Caco-2 (cell line): ENCODE data around the gene TMTC2. TPM values are rescaled to one million over a fixed set of nuclear protein-coding genes. Genes with fewer than 3 reads are reported as not detected.
"Not testable (repeated sequence)": the region's sequence is repeated elsewhere in the genome, so short reads cannot be mapped to it uniquely, and the experiment has no call there.

Experiments
- BruUV-seq: library from RNA; stranded (reverse); fragments of 400-500 nt; replicated peaks from 2 replicates; lab custom pipeline; 2021; lab: Mats Ljungman, UMichigan
- CTCF ChIA-PET: fragments of 300-600 bp; sonication (Branson Sonifier 250); formaldehyde crosslinking; loops from one replicate; lab custom pipeline; 2022; ENCODE audit warnings: antibody characterized with exemption; lab: Charles Lee
- POLR2A ChIA-PET: fragments of 300-600 bp; sonication (Branson Sonifier 250); formaldehyde crosslinking; loops from one replicate; lab custom pipeline; 2022; ENCODE audit warnings: antibody characterized with exemption; lab: Charles Lee
- DNase-seq, 2 experiments: peaks; one replicate each; pipeline versions ENCODE4 v3.0.0 to v3.0.0-alpha.2; 2020 to 2022
- H3K27me3 ChIP-seq: replicated peaks from 2 replicates; pipeline ENCODE4 v1.6.0; 2011; ENCODE audit warnings: low read length; ENCODE audit not compliant: control insufficient read depth, insufficient read depth
- H3K36me3 ChIP-seq: 2 replicates; pipeline ENCODE4 v1.5.1; 2011; ENCODE audit warnings: low read length; ENCODE audit not compliant: control insufficient read depth, insufficient read depth
- H3K4me1 ChIP-seq: fragments of 250-450 bp; sonication (Bioruptor Pico); 2 replicates; pipeline ENCODE4 v1.5.1; 2020; ENCODE audit warnings: mild to moderate bottlenecking
- H3K4me3 ChIP-seq: 2 replicates; pipeline ENCODE4 v1.5.1; 2011; ENCODE audit warnings: low read depth, mild to moderate bottlenecking, control low read depth, low read length
- H3K9me3 ChIP-seq: fragments of 250-450 bp; sonication (Bioruptor Pico); 2 replicates; pipeline ENCODE4 v1.5.1; 2020; ENCODE audit warnings: mild to moderate bottlenecking, moderate library complexity
- H3K27ac Mint-ChIP-seq: one replicate; pipeline ENCODE4 v1.8.0; 2022; ENCODE audit warnings: mixed read lengths; ENCODE audit not compliant: unreplicated experiment
- H3K27me3 Mint-ChIP-seq: one replicate; pipeline ENCODE4 v1.8.0; 2022; ENCODE audit warnings: mixed read lengths; ENCODE audit not compliant: insufficient read depth, unreplicated experiment
- H3K36me3 Mint-ChIP-seq: one replicate; pipeline ENCODE4 v1.8.0; 2022; ENCODE audit warnings: mild to moderate bottlenecking, mixed read lengths; ENCODE audit not compliant: insufficient read depth, unreplicated experiment
- H3K4me1 Mint-ChIP-seq: one replicate; pipeline ENCODE4 v1.8.0; 2022; ENCODE audit warnings: low read depth, mixed read lengths; ENCODE audit not compliant: unreplicated experiment
- H3K4me3 Mint-ChIP-seq: one replicate; pipeline ENCODE4 v1.8.0; 2022; ENCODE audit warnings: mild to moderate bottlenecking, moderate library complexity, mixed read lengths; ENCODE audit not compliant: unreplicated experiment
- H3K9me3 Mint-ChIP-seq: one replicate; pipeline ENCODE4 v1.8.0; 2022; ENCODE audit warnings: mixed read lengths; ENCODE audit not compliant: unreplicated experiment
- intact Hi-C: fragments of 100-400 bp; cut with micrococcal nuclease; formaldehyde crosslinking; loops from one replicate; pipeline ENCODE4 v1.10.0; 2022; ENCODE audit not compliant: unreplicated experiment
- total RNA-seq: library from RNA; stranded (reverse); gene quantifications from 2 replicates; pipeline ENCODE4 v1.2.3, GENCODE V29; 2022
- TF ChIP-seq, protein P1 (sequence below), 2 experiments: fragments of 200-600 bp in 1 of 2; IDR thresholded peaks; 1 replicate in 1 of 2; 2 replicates in 1 of 2; pipeline versions ENCODE4 v1.5.1 to v1.8.0; 2011 to 2022; ENCODE audit warnings: antibody characterized with exemption in 1 of 2, control low read depth in 1 of 2, inconsistent platforms in 1 of 2, low read depth in 1 of 2, low read length in 1 of 2, mild to moderate bottlenecking in 1 of 2, moderate library complexity in 1 of 2; ENCODE audit not compliant: insufficient read depth in 1 of 2, severe bottlenecking in 1 of 2, unreplicated experiment in 1 of 2

TMTC2 gene
- total RNA-seq, 1 experiment from 2014 or later = 2.2 TPM

DNA sequence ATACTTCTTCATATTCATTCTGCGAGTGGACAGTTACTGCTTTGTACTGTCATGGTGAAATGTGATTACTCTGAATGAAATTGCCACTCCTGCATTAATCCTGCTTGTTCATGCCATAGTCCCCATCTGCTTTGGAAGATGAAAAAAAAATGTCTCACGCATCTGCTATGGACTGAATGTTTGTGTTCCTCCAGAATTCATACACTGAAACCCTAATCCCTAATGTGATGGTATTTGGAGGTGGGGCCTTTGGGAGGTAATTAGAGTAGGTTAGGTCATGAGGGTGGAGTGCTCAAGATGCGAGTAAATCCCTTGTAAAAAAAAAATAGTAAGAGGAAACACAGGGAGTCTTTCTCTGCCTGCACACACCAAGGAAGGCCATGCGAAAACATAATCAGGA lies 427.2 kb downstream of the TMTC2 start:
- DNase-seq = no peak
- no peak overlapping the region for H3K27ac Mint-ChIP-seq
- no peaks in the 10 kb centered on the region for H3K36me3 Mint-ChIP-seq
- intact Hi-C loops = no loop called here
- Histone ChIP-seq H3K4me3 (no peak overlapping the region), H3K36me3 (no peaks in the 10 kb centered on the region), H3K9me3 (no peaks in the 10 kb centered on the region), H3K27me3 (no peaks in the 10 kb centered on the region), H3K4me1 (no peaks in the 10 kb centered on the region)
- ChIA-PET CTCF (no interaction called here), POLR2A (no interaction called here)
- TF ChIP-seq, protein P1, sequence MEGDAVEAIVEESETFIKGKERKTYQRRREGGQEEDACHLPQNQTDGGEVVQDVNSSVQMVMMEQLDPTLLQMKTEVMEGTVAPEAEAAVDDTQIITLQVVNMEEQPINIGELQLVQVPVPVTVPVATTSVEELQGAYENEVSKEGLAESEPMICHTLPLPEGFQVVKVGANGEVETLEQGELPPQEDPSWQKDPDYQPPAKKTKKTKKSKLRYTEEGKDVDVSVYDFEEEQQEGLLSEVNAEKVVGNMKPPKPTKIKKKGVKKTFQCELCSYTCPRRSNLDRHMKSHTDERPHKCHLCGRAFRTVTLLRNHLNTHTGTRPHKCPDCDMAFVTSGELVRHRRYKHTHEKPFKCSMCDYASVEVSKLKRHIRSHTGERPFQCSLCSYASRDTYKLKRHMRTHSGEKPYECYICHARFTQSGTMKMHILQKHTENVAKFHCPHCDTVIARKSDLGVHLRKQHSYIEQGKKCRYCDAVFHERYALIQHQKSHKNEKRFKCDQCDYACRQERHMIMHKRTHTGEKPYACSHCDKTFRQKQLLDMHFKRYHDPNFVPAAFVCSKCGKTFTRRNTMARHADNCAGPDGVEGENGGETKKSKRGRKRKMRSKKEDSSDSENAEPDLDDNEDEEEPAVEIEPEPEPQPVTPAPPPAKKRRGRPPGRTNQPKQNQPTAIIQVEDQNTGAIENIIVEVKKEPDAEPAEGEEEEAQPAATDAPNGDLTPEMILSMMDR (IDR thresholded peaks at IDR 0.05; ENCODE audit: insufficient read depth in 1 of 2, low read depth in 1 of 2, low read length in 1 of 2, severe bottlenecking in 1 of 2, unreplicated experiment in 1 of 2) = no peak
- no TSS peak for BruUV-seq
- H3K4me3 Mint-ChIP-seq = no peak overlapping the region
- H3K4me1 Mint-ChIP-seq = no peaks in the 10 kb centered on the region
- H3K9me3 Mint-ChIP-seq = no peaks in the 10 kb centered on the region
- H3K27me3 Mint-ChIP-seq = no peaks in the 10 kb centered on the region

DNA sequence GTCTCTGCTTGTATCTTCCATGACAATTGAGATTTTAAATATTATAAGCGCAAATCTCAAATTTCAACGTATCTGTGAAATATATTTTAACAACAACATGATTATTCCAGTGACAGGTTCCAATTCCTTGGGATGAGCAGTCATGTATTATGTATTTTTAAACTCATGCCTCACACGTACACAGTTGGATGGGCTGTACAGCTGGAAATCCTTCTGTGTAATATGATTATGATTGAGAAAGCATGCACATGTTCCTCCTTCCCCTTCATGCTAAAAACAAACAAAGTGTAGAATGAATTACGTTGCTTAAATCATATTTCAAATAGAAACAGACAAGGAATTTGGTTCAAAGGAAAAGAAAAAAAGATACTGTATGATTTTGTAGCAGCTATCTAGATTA lies 428.3 kb downstream of the TMTC2 start:
- intact Hi-C loops = no loop called here
- H3K4me3 ChIP-seq = no peak overlapping the region
- no peak for DNase-seq
- H3K4me1 ChIP-seq = no peaks in the 10 kb centered on the region
- H3K4me3 Mint-ChIP-seq = no peak overlapping the region
- no peaks in the 10 kb centered on the region for H3K36me3 ChIP-seq
- ChIA-PET POLR2A (no interaction called here), CTCF (no interaction called here)
- H3K4me1 Mint-ChIP-seq = no peaks in the 10 kb centered on the region
- H3K27me3 ChIP-seq = no peaks in the 10 kb centered on the region
- no peaks in the 10 kb centered on the region for H3K36me3 Mint-ChIP-seq
- no peak overlapping the region for H3K27ac Mint-ChIP-seq
- no TSS peak for BruUV-seq
- H3K27me3 Mint-ChIP-seq = no peaks in the 10 kb centered on the region
- TF ChIP-seq, protein P1 (IDR thresholded peaks at IDR 0.05; ENCODE audit: insufficient read depth in 1 of 2, low read depth in 1 of 2, low read length in 1 of 2, severe bottlenecking in 1 of 2, unreplicated experiment in 1 of 2) = no peak
- H3K9me3 ChIP-seq = no peaks in the 10 kb centered on the region
- no peaks in the 10 kb centered on the region for H3K9me3 Mint-ChIP-seq

DNA sequence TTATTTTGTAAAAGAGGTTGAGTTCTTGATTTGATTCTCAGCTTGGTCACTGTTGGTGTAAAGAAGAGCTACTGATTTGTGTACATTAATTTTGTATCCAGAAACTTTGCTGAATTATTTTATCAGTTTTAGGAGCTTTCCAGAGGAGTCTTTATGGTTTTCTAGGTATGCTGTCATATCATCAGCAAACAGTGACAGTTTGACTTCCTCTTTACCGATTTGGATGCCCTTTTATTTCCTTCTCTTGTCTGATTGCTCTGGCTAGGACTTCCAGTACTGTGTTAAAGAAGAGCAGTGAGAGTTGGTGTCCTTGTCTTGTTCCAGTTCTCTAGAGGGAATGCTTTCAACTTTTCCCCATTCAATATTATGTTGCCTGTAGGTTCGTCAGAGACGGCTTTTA lies 431.2 kb downstream of the TMTC2 start:
- POLR2A ChIA-PET, H3K9me3 ChIP-seq, intact Hi-C loops: not testable (repeated sequence)

More for the DNA sequence above, 431.2 kb downstream of the TMTC2 start:
- DNase-seq, H3K4me1 Mint-ChIP-seq, H3K27me3 ChIP-seq, H3K4me3 Mint-ChIP-seq, BruUV-seq, H3K27me3 Mint-ChIP-seq, H3K27ac Mint-ChIP-seq, H3K36me3 ChIP-seq, H3K4me3 ChIP-seq, H3K36me3 Mint-ChIP-seq, CTCF ChIA-PET, H3K4me1 ChIP-seq, H3K9me3 Mint-ChIP-seq: not testable (repeated sequence)
